H1 (cell line): ENCODE data around the gene PAIP2.

ENCODE experiments used
- CTCF ChIP-seq, 3 experiments: IDR thresholded peaks; 1 replicate in 2 of 3; 2 replicates in 1 of 3; pipeline versions ENCODE4 v1.5.1 to v1.6.1; 2011; ENCODE audit warnings: low read length in 3 of 3, mild to moderate bottlenecking in 3 of 3, inconsistent platforms in 2 of 3, low read depth in 1 of 3, moderate library complexity in 1 of 3; ENCODE audit not compliant: insufficient read depth in 1 of 3; ENCODE audit errors: control extremely low read depth in 1 of 3
- POLR2A ChIP-seq, 2 experiments: IDR thresholded peaks; 1 replicate in 1 of 2; 2 replicates in 1 of 2; pipeline ENCODE4 v1.6.1; 2011; ENCODE audit warnings: low read depth in 2 of 2, low read length in 2 of 2, mild to moderate bottlenecking in 2 of 2; ENCODE audit errors: control extremely low read depth in 1 of 2

GRCh38 chr5:139301808-139302499 is 39.7 kb upstream of the PAIP2 start:
- TF ChIP-seq POLR2A (IDR thresholded peaks at IDR 0.05; ENCODE audit: control extremely low read depth in 1 of 2, low read depth in 2 of 2, low read length in 2 of 2) (no peak; a peak in 1 of 3 replicates), CTCF (IDR thresholded peaks at IDR 0.05; ENCODE audit: control extremely low read depth in 1 of 3, insufficient read depth in 1 of 3, low read depth in 1 of 3, low read length in 3 of 3) (no peak)
